Measurements from ENCODE around the gene KRT10. TPM values are rescaled to one million over a fixed set of nuclear protein-coding genes. Genes with fewer than 3 reads are reported as not detected.
A peak's percentile ranks its signal among the peaks of the same experiment; 100 is the strongest.

Gene KRT10
- total and polyA plus RNA-seq, 9 of the 15 experiments (the other 6 are each of a cell fraction or from before 2014, with no cell fraction given): 47.0 to 179 (median 76.2) TPM

DNA sequence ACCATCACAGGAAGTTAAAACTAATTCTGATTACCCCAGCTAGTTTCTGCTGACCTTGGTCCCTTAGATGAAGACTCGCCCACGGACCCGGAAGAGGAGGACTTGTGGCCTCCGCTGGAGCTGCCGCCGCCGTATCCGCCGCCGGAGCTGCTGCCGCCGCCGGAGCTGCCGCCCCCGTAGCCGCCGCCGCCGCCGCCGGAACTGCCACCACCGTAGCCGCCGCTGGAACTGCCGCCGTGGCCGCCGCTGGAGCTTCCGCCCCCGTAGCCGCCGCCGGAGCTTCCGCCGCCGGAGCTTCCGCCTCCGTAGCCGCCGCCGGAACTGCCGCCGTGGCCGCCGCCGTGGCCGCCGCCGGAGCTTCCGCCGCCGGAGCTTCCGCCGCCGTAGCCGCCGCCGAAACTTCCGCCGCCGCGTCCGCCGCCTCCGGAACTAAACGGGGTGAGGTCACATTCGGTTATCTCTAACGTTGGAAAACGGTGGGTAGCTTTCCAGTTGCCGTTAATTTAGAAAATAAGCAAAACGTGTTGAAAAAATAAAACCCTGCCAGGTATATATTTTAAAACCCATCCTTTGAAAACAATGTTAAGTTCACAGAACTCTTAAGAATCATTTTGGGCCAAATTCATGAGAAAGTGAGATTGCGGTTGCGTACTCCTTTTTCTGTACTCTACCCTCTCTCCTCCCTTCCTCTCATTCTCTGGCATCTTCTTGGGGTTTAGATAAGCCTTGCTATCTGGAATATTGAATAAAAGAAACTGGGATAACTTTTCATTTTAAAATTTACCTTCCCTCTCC lies 3.5 kb downstream of the KRT10 start (continued):
- TF ChIP-seq, protein P1, sequence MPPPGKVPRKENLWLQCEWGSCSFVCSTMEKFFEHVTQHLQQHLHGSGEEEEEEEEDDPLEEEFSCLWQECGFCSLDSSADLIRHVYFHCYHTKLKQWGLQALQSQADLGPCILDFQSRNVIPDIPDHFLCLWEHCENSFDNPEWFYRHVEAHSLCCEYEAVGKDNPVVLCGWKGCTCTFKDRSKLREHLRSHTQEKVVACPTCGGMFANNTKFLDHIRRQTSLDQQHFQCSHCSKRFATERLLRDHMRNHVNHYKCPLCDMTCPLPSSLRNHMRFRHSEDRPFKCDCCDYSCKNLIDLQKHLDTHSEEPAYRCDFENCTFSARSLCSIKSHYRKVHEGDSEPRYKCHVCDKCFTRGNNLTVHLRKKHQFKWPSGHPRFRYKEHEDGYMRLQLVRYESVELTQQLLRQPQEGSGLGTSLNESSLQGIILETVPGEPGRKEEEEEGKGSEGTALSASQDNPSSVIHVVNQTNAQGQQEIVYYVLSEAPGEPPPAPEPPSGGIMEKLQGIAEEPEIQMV (tag; conservative IDR thresholded peaks at IDR 0.05; ENCODE audit: low read depth): no peak
- TF ChIP-seq MNT (conservative IDR thresholded peaks at IDR 0.05) (peak in 1 of 2 experiments; percentile 39; a peak in 1 of 4 replicates), ESRRB (CRISPR knock-in tag; IDR thresholded peaks at IDR 0.05; ENCODE audit: borderline replicate concordance) (no peak), CEBPG (CRISPR knock-in tag; IDR thresholded peaks at IDR 0.05) (no peak), CEBPG (tag; conservative IDR thresholded peaks at IDR 0.05 in 1 of 2, IDR thresholded peaks at IDR 0.05 in 1 of 2) (no peak), MAZ (CRISPR knock-in tag; conservative IDR thresholded peaks at IDR 0.05 in 1 of 2, IDR thresholded peaks at IDR 0.05 in 1 of 2) (peak in 1 of 2 experiments; percentile 32; a peak in 1 of 4 replicates), NFATC3 (IDR thresholded peaks at IDR 0.05) (peak; percentile 83; the same call in 1 of the 2 replicates), NUFIP1 (IDR thresholded peaks at IDR 0.05; ENCODE audit: partially characterized antibody) (no peak), GMEB1 (CRISPR knock-in tag; IDR thresholded peaks at IDR 0.05) (peak; percentile 27; the same call in 1 of the 2 replicates), TOE1 (IDR thresholded peaks at IDR 0.05; ENCODE audit: borderline replicate concordance) (0 out of 2 replicates have a peak, but pooled peaks have one; percentile 35), TOE1 (CRISPR knock-in tag; IDR thresholded peaks at IDR 0.05; ENCODE audit: borderline replicate concordance, low read depth) (no peak), NR4A1 (CRISPR knock-in tag; IDR thresholded peaks at IDR 0.05) (no peak), NR4A1 (tag; IDR thresholded peaks at IDR 0.05) (no peak), TAF9B (IDR thresholded peaks at IDR 0.05; ENCODE audit: partially characterized antibody) (peak; percentile 70), CREB1 (IDR thresholded peaks at IDR 0.05) (no peak), CREB1 (CRISPR knock-in tag; IDR thresholded peaks at IDR 0.05) (no peak), ZNF561 (CRISPR knock-in tag; conservative IDR thresholded peaks at IDR 0.05) (no peak), SIRT6 (IDR thresholded peaks at IDR 0.05; ENCODE audit: low read depth, low read length) (no peak), ZBTB8A (IDR thresholded peaks at IDR 0.05; ENCODE audit: partially characterized antibody) (no peak), ZBTB17 (CRISPR knock-in tag; IDR thresholded peaks at IDR 0.05) (peak; percentile 90), NONO (IDR thresholded peaks at IDR 0.05; ENCODE audit: low read depth in 2 of 2, low read length in 1 of 2) (peak in 1 of 2 experiments; percentile 82; a peak in 2 of 4 replicates), MITF (IDR thresholded peaks at IDR 0.05) (no peak)
